Renal cortical epithelial cell (primary cell): Measurements from ENCODE around the gene FBP1. TPM values are rescaled to one million over a fixed set of nuclear protein-coding genes. Genes with fewer than 3 reads are reported as not detected.
"Not testable (repeated sequence)": the region's sequence is repeated elsewhere in the genome, so short reads cannot be mapped to it uniquely, and the experiment has no call there.

Source experiments
- DNase-seq: peaks from one replicate; pipeline ENCODE4 v3.0.0-alpha.2; 2011; ENCODE audit warnings: low read depth
- total RNA-seq: library from RNA; depleted of rRNA; stranded (reverse); fragments of >200 nt; gene quantifications from 2 replicates; pipeline ENCODE4 v1.2.3, GENCODE V29; 2014

Gene FBP1
- total RNA-seq, 1 donor from 2014 or later, result 0.10 TPM

DNA sequence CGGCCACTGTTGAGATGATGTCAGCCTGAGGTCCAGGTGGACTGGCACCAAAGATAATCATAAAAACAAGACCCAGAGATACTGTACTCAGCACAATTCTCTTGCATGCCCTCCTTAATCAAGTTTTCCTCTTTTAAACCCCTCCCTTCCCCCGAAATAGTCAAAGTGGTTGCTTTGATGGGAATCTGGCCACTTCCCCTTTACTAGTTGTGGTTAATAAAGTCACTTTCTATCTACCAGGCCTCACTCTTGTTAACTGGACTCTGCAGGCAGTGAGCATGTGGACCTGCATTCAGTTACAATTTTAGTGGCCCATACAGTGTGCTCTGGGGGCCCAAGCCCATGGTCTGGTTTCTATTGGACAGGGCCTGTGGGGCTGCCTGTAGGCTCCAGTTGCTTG is 63.2 kb downstream of the FBP1 start:
- DNase-seq, result no peak

DNA sequence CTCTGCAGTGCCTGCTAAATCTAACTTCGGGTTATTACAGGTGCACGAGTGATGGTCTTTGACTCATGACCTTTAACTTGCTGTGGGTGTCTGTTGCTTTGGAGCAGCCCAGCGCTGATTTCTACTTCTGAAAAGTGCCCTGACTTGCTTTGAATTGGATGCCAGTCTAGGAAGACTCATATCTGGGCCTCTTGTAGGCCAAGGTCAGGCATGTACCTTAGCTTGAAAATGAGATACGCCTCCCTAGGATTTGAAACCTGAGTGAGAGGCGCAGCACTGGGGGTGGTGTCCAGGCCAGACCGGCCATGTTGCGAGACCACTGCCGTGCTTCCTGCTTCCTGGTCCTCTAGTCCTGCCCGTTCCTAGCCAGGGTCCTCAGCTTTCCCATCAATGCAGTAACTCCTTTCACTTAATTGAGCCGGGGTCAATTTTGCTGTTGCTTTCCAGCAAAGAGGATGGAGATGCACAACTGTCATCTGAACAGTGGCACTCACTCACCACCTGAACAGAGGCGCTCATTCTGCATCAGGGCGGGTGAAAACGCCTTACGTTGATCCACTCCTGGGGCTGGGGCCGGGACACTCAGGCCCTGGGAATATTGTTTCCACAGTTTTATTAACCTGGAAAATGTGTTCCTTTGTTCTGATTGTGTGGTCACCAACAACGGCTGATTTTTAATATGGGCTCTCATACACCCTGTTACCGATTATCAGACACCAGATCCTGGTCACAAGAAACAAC is 70.2 kb downstream of the FBP1 start:
- DNase-seq, result no peak

DNA sequence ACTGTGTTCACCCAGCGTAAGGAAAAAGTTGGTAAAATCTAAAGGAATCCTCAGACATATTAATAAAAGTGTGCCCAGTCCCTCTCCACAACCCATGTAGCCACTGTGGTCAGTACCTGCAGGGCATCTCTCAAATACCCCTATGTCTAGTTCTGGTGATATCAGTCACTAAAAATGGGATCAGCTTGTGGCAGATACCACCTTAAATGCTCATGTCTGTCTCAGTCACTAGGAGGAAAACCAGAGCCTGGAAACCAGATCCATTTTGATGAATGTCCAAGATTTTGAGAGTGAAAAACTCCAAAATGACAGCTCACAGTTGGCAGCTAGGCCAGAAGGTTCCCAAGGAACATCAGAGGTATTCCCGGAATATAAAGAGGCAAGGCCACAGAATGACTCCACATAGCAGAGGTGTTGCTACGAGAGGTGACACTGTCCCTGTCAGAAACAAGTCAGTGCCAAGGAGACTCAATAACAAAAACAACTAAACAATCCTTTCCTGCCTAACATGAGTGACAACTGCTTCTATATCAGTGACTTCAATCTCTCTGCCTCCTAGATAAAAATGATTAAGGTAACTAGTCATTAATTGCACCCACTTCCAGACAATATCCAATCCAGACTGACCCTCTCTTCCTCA is 70.9 kb downstream of the FBP1 start:
- no peak for DNase-seq

DNA sequence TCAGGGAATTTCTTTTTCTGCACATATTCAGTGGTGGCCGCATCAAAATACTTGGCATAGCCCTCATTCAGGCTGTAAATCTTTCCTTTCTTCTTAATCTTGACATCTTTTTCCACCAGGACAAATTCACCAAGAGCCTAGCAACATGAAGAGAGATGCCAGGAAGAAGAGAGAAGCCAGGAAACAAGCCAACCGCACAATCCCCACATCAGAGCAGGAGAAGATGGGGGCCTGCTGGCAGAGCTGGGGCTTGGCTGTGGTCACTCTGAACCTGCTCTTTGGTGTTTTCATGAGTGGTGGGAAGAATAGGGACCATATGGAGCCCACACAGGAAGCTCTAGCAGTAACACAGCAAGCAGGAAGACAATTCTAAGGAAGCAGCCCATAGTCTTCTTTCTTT is 72.0 kb downstream of the FBP1 start:
- no peak for DNase-seq

DNA sequence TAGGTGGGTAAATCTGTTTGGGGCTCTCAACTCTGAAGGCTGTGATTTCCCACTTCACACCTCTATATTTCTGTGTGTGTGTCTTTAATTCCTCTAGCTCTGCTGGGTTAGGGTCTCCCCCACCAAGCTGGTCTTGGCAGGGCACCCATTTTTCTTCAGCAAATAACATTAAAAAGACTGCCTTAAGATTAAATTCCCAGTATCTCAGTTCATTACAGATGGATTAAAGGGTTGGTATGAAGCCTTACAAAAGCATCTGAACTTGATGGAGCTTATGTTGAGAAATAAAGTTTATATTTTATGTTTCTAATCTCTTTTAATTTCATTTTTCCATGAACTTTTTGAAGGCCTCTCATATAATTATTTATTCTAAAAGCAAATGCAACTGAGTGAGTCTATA is 72.8 kb downstream of the FBP1 start:
- no peak for DNase-seq

DNA sequence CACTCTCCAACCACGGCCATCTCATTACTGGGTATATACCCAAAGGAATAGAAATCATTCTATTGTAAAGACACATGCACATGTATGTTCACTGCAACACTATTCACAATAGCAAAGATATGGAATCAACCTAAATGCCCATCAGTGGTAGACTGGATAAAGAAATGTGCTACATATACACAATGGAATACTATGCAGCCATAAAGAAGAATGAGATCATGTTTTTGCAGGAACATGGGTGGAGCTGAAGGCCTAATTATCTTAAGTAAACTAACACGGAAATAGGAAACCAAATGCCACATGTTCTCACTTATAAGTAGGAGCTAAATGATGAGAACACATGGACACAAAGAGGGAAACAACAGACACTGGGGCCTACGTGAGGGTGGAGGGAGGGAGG is 75.0 kb downstream of the FBP1 start:
- not testable (repeated sequence) for DNase-seq

DNA sequence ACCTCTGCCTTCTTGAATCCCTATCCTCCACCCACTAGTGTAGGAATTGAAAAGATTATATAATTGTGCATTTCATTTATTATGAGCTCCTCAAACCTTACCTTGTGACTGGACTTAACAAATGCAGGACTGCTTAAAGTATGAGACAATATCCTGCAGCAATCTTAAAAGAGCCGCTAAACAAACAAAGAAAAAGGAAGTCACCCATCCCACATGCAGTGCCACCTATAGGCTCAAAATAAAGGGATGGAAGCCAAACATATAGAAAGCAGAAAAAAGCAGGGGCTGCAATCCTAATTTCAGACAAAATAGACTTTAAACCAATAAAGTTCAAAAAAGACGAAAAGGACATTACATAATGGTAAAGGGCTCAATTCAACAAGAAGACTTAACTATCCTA is 75.8 kb downstream of the FBP1 start:
- no peak for DNase-seq

DNA sequence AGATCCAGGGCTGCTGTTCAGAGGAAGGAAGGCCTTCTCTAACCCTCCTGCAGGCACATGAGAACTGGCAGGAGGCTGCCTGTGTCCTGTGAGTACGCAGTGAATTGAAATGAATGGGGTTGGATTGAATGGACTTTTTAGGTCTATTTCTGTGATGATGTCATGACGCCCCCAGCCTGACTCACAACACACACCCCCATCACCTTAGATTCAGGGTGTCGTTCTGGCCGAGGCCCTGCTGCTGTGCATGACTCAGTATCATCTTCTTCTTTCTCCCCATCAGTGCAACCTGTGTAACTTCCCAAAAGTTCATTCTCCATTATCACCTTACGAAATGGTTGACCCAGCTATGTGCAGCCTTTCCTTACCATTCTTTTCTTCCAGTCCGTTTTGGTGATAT is 79.1 kb downstream of the FBP1 start:
- DNase-seq, result no peak

DNA sequence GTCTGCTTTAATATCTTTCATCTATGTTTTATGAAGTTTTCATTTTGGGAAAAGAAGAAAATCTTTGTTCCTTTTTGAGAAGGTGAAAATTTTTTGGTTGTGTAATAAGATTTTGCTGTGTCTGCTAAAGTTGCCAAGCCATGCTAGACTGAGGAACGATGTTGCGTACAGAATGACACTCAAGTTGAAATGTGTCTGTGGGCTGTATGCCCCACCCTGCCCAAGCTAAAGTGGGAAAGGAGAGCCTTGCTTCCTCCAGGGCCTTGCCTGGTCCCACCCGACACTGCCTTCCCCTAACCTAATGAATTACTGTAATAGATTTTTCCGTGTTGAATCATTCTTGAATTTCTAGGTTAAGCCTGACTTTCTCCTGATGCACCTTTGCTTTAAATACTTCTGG is 81.9 kb downstream of the FBP1 start:
- DNase-seq, result no peak

DNA sequence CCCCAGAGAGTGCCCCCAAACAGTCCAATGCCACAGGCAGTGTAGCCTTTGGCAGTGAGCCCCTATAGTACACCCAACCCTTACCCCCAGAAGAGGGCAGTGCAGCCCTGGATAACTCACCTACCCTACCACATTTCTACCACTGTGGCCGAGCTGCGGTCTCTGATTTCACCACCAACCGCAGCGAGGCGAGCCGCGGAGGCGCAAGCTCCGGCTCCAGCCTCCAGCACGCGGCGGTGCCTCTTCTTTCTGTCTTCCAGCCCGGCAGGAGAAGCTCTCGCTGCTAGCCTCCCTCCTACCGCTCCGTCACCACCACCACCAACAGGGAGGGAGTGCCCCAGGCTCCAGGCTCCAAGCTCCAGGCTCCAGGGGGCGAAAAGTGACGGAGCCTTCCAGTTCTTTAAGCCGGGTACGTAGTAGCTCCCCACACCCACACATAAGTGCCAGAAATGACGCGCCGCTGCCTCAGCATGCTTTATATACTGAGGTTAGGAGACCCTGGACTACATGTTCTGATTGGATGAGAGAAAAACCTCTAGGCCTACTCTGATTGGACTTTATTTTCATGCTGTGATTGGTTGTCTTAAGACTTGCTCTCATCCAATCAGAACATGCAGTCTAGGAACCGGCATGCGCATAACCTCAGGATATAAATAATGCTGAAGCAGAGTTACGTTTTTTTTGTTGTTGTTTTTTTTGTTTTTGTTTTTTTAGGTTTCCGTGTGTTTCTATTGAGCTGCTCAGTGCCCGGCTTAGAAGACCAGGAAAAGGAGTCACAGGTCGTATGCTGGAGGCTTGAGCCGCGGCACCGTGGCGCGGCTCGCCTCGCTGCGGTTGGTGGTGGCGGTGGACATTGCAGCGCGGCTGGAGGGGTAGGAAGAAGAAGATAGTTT is 84.6 kb downstream of the FBP1 start, which contains the start of gene PCAT7:
TSS of gene PCAT7 (plus strand) at position 645 of the 893 bp plus-strand sequence.
- DNase-seq, result peak; percentile 58

DNA sequence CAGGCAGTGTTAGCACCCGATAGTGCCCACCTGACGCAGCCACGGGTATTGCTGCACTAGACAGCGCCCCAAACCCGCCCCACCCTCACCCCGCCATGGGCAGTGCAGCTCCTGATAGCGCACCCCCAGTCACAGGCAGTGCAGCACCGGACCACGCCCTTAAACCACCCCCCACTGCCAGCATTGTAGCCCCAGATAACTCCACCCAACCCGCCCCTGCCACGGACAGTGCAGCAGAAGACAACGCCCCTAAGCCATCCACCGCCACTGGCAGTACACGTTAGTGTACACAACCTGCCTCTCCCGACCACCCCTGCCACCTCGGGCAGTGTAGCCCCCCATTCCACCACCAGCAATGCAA is 85.3 kb downstream of the FBP1 start:
- DNase-seq, result no peak

Other genes with a start within 250 kb of the FBP1 start
- gene PCAT7, start 84.4 kb downstream of the FBP1 start, total RNA-seq, result 0.30 and 1.0 TPM in 2 replicates
- not detected in 2 replicates for gene FBP2, start 45.7 kb downstream of the FBP1 start, total RNA-seq
- gene AOPEP, start 87.2 kb upstream of the FBP1 start, total RNA-seq, result 66.3 and 133 TPM in 2 replicates